GM23338 (cell line): ENCODE results near the gene MAPRE2. TPM values are rescaled to one million over a fixed set of nuclear protein-coding genes. Genes with fewer than 3 reads are reported as not detected.

ENCODE experiments used
- ATAC-seq: fragments of 200-7000 bp; cut with Tn5 transposase; 3 replicates; pipeline ENCODE4 v1.9.1; 2020
- DNase-seq: peaks from one replicate; pipeline ENCODE4 v3.0.0-alpha.2; 2015; ENCODE audit warnings: low spot score
- H2AFZ ChIP-seq: fragments of 200-600 bp; sonication (generic); 2 replicates; pipeline ENCODE4 v1.8.0; 2016; ENCODE audit warnings: antibody characterized with exemption, mild to moderate bottlenecking, moderate library complexity
- H3F3A ChIP-seq: fragments of 200-600 bp; sonication (generic); replicated peaks from 2 replicates; pipeline ENCODE4 v1.8.0; 2017; ENCODE audit warnings: antibody characterized with exemption, mixed run types, low read depth
- H3K27ac ChIP-seq: fragments of 200-600 bp; sonication (generic); 2 replicates; pipeline ENCODE4 v1.6.1; 2016; ENCODE audit warnings: low read depth
- H3K27me3 ChIP-seq: fragments of 200-600 bp; sonication (generic); 2 replicates; pipeline ENCODE4 v1.8.0; 2016; ENCODE audit warnings: mild to moderate bottlenecking, mixed run types, moderate library complexity; ENCODE audit not compliant: insufficient read depth
- H3K36me3 ChIP-seq: fragments of 200-600 bp; sonication (generic); 2 replicates; pipeline ENCODE4 v1.8.0; 2016; ENCODE audit warnings: mild to moderate bottlenecking; ENCODE audit not compliant: insufficient read depth
- H3K4me1 ChIP-seq: fragments of 200-600 bp; sonication (generic); 2 replicates; pipeline ENCODE4 v1.8.0; 2016; ENCODE audit warnings: mild to moderate bottlenecking, moderate library complexity; ENCODE audit not compliant: insufficient read depth
- H3K4me2 ChIP-seq: fragments of 200-600 bp; sonication (generic); 2 replicates; pipeline ENCODE4 v1.7.1; 2017; ENCODE audit warnings: mixed run types
- H3K4me3 ChIP-seq: fragments of 200-600 bp; sonication (generic); 2 replicates; pipeline ENCODE4 v1.6.1; 2016; ENCODE audit warnings: mixed run types
- H3K79me2 ChIP-seq: fragments of 200-600 bp; sonication (generic); replicated peaks from 2 replicates; pipeline ENCODE4 v1.8.0; 2017; ENCODE audit warnings: mild to moderate bottlenecking; ENCODE audit not compliant: insufficient read depth
- H3K9me2 ChIP-seq: fragments of 200-600 bp; sonication (generic); 2 replicates; pipeline ENCODE4 v1.8.0; 2017; ENCODE audit not compliant: insufficient read depth
- H4K20me1 ChIP-seq: fragments of 200-600 bp; sonication (generic); replicated peaks from 2 replicates; pipeline ENCODE4 v1.8.0; 2017; ENCODE audit warnings: mild to moderate bottlenecking; ENCODE audit not compliant: insufficient read depth
- H3K27ac Mint-ChIP-seq: 2 replicates; pipeline ENCODE4 v1.8.0; 2020; ENCODE audit warnings: inconsistent platforms, mild to moderate bottlenecking, moderate library complexity, mixed read lengths
- H3K27me3 Mint-ChIP-seq: 3 replicates; pipeline ENCODE4 v1.8.0; 2022; ENCODE audit warnings: low read depth, mild to moderate bottlenecking, moderate library complexity, mixed read lengths, inconsistent platforms; ENCODE audit not compliant: insufficient read depth, poor library complexity
- H3K36me3 Mint-ChIP-seq: 3 replicates; pipeline ENCODE4 v1.8.0; 2021; ENCODE audit warnings: low read depth, mild to moderate bottlenecking, inconsistent platforms, moderate library complexity, mixed read lengths
- H3K4me1 Mint-ChIP-seq: 3 replicates; pipeline ENCODE4 v1.8.0; 2020; ENCODE audit warnings: mild to moderate bottlenecking, inconsistent platforms, mixed read lengths
- H3K4me3 Mint-ChIP-seq: 3 replicates; pipeline ENCODE4 v1.8.0; 2021; ENCODE audit warnings: moderate library complexity, mild to moderate bottlenecking, inconsistent platforms, mixed read lengths
- H3K9me3 Mint-ChIP-seq: 3 replicates; pipeline ENCODE4 v1.8.0; 2020; ENCODE audit warnings: moderate library complexity, mild to moderate bottlenecking, inconsistent platforms, mixed read lengths
- CREB1 ChIP-seq: fragments of 250-450 bp; sonication (Bioruptor Pico); IDR thresholded peaks from 2 replicates; pipeline ENCODE4 v1.5.0; 2020; ENCODE audit warnings: low read depth, mild to moderate bottlenecking, moderate library complexity
- CTCF ChIP-seq, 2 experiments: fragments of 200-600 bp in 1 of 2; sonication (generic) in 1 of 2; conservative IDR thresholded peaks; 2 replicates each; pipeline versions ENCODE4 v1.5.1 to v1.6.1; 2016 to 2017; ENCODE audit warnings: antibody characterized with exemption in 2 of 2, low read depth in 2 of 2, mild to moderate bottlenecking in 2 of 2, moderate library complexity in 1 of 2
- EZH2 ChIP-seq: fragments of 200-600 bp; sonication (generic); IDR thresholded peaks from one replicate; pipeline ENCODE4 v1.8.0; 2017; ENCODE audit warnings: antibody characterized with exemption, mild to moderate bottlenecking, low read depth; ENCODE audit not compliant: unreplicated experiment
- EZH2phosphoT487 ChIP-seq: fragments of 200-600 bp; sonication (generic); IDR thresholded peaks from one replicate; pipeline ENCODE4 v1.8.1; 2018; ENCODE audit warnings: antibody characterized with exemption; ENCODE audit not compliant: unreplicated experiment
- JUNB ChIP-seq: IDR thresholded peaks from one replicate; pipeline ENCODE4 v1.6.1; 2016; ENCODE audit warnings: antibody characterized with exemption; ENCODE audit not compliant: unreplicated experiment
- NANOG ChIP-seq: IDR thresholded peaks from 2 replicates; pipeline ENCODE4 v1.6.1; 2016; ENCODE audit warnings: antibody characterized with exemption, borderline replicate concordance
- POLR2AphosphoS5 ChIP-seq: IDR thresholded peaks from 2 replicates; pipeline ENCODE4 v1.6.1; 2016; ENCODE audit warnings: antibody characterized with exemption, low read depth
- REST ChIP-seq: IDR thresholded peaks from one replicate; pipeline ENCODE4 v1.6.1; 2018; ENCODE audit warnings: antibody characterized with exemption; ENCODE audit not compliant: unreplicated experiment
- STAT1 ChIP-seq: IDR thresholded peaks from one replicate; pipeline ENCODE4 v1.6.1; 2016; ENCODE audit warnings: antibody characterized with exemption; ENCODE audit not compliant: unreplicated experiment
- ZNF114 ChIP-seq: fragments of 250-450 bp; sonication (Bioruptor Pico); IDR thresholded peaks from 2 replicates; pipeline ENCODE4 v1.5.0; 2020; ENCODE audit warnings: mild to moderate bottlenecking, moderate library complexity
- ZNF331 ChIP-seq: fragments of 250-450 bp; sonication (Bioruptor Pico); IDR thresholded peaks from 2 replicates; pipeline ENCODE4 v1.5.0; 2020; ENCODE audit warnings: low read depth, mild to moderate bottlenecking, moderate library complexity
- polyA plus RNA-seq: library from polyadenylated mRNA; unstranded; fragments of >200 nt; fragmentation: Nextera tagmentation; extraction: Ambion mirVana; gene quantifications from 2 replicates; pipeline ENCODE4 v1.2.1, GENCODE V29; 2016
- total RNA-seq: library from RNA; depleted of rRNA; stranded (reverse); fragments of >200 nt; shearing (Covaris generic); gene quantifications from 2 replicates; pipeline ENCODE4 v1.2.3, GENCODE V29; 2014
- TF ChIP-seq, protein P1 (sequence below): fragments of 250-450 bp; sonication (Bioruptor Pico); IDR thresholded peaks from 2 replicates; pipeline ENCODE4 v1.5.0; 2020; ENCODE audit warnings: mild to moderate bottlenecking, moderate library complexity
- TF ChIP-seq, protein P2 (sequence below): IDR thresholded peaks from 2 replicates; pipeline ENCODE4 v1.6.1; 2016; ENCODE audit warnings: antibody characterized with exemption

The MAPRE2 gene
- total and polyA plus RNA-seq, 2 experiments from 2014 or later = 17.8 to 40.4 TPM

DNA sequence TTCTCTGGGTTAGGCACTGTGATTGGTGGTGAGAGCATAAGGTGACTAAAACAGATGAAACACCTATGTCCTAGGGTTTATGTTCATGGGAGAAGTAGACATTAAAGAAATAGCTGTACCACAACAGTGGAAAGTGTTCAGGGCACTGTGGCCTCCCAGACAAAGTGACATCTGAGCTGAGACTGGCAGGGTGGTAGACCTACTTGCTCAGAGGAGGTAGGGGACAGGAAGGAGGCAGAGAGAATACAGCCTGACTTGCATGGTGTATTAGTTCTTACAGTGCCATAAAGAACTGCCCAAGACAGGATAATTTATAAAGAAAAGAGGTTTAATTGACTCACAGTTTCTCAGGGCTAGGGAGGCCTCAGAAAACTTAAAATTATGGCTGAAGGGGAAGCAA is 82.6 kb downstream of the MAPRE2 start:
- TF ChIP-seq POLR2AphosphoS5 (no peak), CREB1 (CRISPR knock-in tag) (no peak), NANOG (no peak), EZH2phosphoT487 (no peak), ZNF114 (CRISPR knock-in tag) (no peak), CTCF (conservative IDR thresholded peaks at IDR 0.05; ENCODE audit: low read depth in 2 of 2) (no peak), EZH2 (no peak), ZNF331 (no peak), STAT1 (no peak), REST (no peak), JUNB (no peak)
- TF ChIP-seq, protein P1, sequence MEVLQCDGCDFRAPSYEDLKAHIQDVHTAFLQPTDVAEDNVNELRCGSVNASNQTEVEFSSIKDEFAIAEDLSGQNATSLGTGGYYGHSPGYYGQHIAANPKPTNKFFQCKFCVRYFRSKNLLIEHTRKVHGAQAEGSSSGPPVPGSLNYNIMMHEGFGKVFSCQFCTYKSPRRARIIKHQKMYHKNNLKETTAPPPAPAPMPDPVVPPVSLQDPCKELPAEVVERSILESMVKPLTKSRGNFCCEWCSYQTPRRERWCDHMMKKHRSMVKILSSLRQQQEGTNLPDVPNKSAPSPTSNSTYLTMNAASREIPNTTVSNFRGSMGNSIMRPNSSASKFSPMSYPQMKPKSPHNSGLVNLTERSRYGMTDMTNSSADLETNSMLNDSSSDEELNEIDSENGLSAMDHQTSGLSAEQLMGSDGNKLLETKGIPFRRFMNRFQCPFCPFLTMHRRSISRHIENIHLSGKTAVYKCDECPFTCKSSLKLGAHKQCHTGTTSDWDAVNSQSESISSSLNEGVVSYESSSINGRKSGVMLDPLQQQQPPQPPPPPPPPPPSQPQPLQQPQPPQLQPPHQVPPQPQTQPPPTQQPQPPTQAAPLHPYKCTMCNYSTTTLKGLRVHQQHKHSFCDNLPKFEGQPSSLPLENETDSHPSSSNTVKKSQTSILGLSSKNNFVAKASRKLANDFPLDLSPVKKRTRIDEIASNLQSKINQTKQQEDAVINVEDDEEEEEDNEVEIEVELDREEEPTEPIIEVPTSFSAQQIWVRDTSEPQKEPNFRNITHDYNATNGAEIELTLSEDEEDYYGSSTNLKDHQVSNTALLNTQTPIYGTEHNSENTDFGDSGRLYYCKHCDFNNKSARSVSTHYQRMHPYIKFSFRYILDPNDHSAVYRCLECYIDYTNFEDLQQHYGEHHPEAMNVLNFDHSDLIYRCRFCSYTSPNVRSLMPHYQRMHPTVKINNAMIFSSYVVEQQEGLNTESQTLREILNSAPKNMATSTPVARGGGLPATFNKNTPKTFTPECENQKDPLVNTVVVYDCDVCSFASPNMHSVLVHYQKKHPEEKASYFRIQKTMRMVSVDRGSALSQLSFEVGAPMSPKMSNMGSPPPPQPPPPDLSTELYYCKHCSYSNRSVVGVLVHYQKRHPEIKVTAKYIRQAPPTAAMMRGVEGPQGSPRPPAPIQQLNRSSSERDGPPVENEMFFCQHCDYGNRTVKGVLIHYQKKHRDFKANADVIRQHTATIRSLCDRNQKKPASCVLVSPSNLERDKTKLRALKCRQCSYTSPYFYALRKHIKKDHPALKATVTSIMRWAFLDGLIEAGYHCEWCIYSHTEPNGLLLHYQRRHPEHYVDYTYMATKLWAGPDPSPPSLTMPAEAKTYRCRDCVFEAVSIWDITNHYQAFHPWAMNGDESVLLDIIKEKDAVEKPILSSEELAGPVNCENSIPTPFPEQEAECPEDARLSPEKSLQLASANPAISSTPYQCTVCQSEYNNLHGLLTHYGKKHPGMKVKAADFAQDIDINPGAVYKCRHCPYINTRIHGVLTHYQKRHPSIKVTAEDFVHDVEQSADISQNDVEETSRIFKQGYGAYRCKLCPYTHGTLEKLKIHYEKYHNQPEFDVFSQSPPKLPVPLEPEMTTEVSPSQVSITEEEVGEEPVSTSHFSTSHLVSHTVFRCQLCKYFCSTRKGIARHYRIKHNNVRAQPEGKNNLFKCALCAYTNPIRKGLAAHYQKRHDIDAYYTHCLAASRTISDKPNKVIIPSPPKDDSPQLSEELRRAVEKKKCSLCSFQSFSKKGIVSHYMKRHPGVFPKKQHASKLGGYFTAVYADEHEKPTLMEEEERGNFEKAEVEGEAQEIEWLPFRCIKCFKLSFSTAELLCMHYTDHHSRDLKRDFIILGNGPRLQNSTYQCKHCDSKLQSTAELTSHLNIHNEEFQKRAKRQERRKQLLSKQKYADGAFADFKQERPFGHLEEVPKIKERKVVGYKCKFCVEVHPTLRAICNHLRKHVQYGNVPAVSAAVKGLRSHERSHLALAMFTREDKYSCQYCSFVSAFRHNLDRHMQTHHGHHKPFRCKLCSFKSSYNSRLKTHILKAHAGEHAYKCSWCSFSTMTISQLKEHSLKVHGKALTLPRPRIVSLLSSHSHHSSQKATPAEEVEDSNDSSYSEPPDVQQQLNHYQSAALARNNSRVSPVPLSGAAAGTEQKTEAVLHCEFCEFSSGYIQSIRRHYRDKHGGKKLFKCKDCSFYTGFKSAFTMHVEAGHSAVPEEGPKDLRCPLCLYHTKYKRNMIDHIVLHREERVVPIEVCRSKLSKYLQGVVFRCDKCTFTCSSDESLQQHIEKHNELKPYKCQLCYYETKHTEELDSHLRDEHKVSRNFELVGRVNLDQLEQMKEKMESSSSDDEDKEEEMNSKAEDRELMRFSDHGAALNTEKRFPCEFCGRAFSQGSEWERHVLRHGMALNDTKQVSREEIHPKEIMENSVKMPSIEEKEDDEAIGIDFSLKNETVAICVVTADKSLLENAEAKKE (CRISPR knock-in tag) = no peak
- TF ChIP-seq, protein P2, sequence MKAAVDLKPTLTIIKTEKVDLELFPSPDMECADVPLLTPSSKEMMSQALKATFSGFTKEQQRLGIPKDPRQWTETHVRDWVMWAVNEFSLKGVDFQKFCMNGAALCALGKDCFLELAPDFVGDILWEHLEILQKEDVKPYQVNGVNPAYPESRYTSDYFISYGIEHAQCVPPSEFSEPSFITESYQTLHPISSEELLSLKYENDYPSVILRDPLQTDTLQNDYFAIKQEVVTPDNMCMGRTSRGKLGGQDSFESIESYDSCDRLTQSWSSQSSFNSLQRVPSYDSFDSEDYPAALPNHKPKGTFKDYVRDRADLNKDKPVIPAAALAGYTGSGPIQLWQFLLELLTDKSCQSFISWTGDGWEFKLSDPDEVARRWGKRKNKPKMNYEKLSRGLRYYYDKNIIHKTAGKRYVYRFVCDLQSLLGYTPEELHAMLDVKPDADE = no peak
- no peaks in the 10 kb centered on the region for H3F3A ChIP-seq
- peaks cover 2% of the 10 kb centered on the region for H3K27me3 Mint-ChIP-seq
- 0 out of 2 replicates have a peak, but pooled peaks cover 6% of the 10 kb centered on the region for H3K79me2 ChIP-seq
- no peaks in the 10 kb centered on the region for H3K4me1 ChIP-seq
- no peak for DNase-seq
- no peak overlapping the region for H3K27ac Mint-ChIP-seq
- H4K20me1 ChIP-seq = no peaks in the 10 kb centered on the region; the same call in 1 of the 2 replicates
- H3K36me3 ChIP-seq = no peaks in the 10 kb centered on the region
- no peaks in the 10 kb centered on the region for H3K27me3 ChIP-seq
- H3K9me3 Mint-ChIP-seq = no peaks in the 10 kb centered on the region
- peaks cover 3% of the 10 kb centered on the region; the same call in 1 of the 3 replicates for H3K36me3 Mint-ChIP-seq
- no peak overlapping the region for H3K4me3 ChIP-seq
- H3K4me2 ChIP-seq = no peak overlapping the region
- no peak overlapping the region for H3K4me3 Mint-ChIP-seq
- no peak overlapping the region for H3K27ac ChIP-seq
- H3K9me2 ChIP-seq = no peaks in the 10 kb centered on the region
- H2AFZ ChIP-seq = no peak overlapping the region
- H3K4me1 Mint-ChIP-seq = peaks cover 18% of the 10 kb centered on the region
- ATAC-seq = no peak
